ENCODE results near the gene OR2W3. TPM values are rescaled to one million over a fixed set of nuclear protein-coding genes. Genes with fewer than 3 reads are reported as not detected.

The OR2W3 gene
- total and polyA plus RNA-seq, 2 of the 8 experiments (the other 6 are each of a cell fraction or from before 2014, with no cell fraction given), result 0.12 to 1.1 TPM

DNA sequence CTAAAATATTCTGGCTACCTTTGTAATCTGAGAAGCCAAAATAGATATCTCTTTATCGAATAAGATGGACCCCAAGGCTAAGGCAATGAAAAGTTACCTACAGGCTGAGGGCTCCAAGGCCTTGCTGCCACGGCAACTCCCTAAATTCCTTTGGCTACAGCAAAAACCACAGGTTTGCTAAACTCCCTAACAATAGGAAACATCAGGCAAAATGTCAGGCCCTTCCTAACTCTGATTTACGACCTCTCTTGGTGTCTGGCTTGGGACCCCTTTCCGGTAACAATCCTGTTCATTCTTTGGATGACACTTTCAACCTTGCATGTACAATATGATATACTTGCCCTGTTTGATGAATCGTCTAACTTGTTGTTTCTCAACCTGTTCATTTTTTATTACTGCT lies 13.4 kb downstream of the OR2W3 start (continued):
- TF ChIP-seq CHD7 (IDR thresholded peaks at IDR 0.05; ENCODE audit: insufficient replicate concordance, low read length) (no peak), SUZ12 (IDR thresholded peaks at IDR 0.05; ENCODE audit: low read length) (no peak), POLR2AphosphoS5 (IDR thresholded peaks at IDR 0.05; ENCODE audit: low read depth, low read length) (no peak), EGR1 (IDR thresholded peaks at IDR 0.05; ENCODE audit: borderline replicate concordance, low read depth, low read length) (no peak), SAP30 (IDR thresholded peaks at IDR 0.05; ENCODE audit: insufficient read depth, insufficient replicate concordance, low read length) (no peak)

Measured in H1 (cell line).